GM12874 (cell line): ENCODE measurements around the gene ZNF665.

Experiments used
- CTCF ChIP-seq: IDR thresholded peaks from 2 replicates; pipeline ENCODE4 v1.5.1; 2011; ENCODE audit warnings: low read depth, mild to moderate bottlenecking, control low read depth, low read length, moderate library complexity; ENCODE audit not compliant: insufficient read depth

The ZNF665 gene

GRCh38 chr19:53161123-53161522, 32.0 kb downstream of the ZNF665 start:
- no peak for TF ChIP-seq CTCF

- no peak for TF ChIP-seq CTCF
These were observed 32.8 kb downstream of the ZNF665 start for GRCh38 chr19:53160350-53160749.

GRCh38 chr19:53158119-53158656, 35.0 kb downstream of the ZNF665 start:
- no peak for TF ChIP-seq CTCF

GRCh38 chr19:53157626-53158025, 35.5 kb downstream of the ZNF665 start:
- no peak for TF ChIP-seq CTCF

DNA sequence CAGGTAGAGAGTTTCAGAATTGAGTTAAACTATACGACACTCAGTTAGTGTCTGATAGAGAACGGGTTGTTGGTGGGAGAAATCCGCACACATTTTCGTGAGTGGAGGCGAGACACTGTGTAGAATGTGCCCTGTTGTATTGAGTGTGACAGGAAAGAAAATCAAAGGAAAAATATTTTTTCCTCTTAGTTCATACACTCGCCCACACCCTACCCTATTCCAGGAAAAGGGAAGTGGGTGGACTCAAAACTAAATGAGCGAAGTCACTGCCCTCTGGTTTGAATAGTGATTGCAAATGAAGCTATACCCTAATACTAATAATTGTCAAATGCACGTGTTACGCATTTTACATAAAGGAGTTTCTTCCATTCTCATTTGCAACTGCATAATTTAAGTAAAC, 36.3 kb downstream of the ZNF665 start:
- no peak for TF ChIP-seq CTCF

GRCh38 chr19:53147645-53148044, 45.5 kb downstream of the ZNF665 start:
- TF ChIP-seq CTCF, result no peak

DNA sequence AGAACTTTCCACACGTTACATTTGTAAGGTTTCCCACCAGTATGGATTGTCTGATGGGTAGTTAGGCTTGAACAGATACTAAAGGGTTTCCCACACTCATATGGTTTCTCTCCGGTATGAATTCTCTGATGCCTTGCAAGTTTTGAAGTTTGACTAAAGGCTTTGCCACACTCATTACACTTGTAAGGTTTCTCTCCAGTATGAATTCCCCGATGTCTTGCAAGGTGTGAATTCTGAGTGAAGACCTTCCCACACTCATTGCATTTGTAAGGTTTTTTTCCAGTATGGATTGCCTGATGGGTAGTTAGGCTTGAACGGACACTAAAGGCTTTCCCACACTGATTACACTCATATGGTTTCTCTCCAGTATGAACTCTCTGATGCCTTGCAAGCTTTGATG, 52.8 kb downstream of the ZNF665 start:
- no peak for TF ChIP-seq CTCF

DNA sequence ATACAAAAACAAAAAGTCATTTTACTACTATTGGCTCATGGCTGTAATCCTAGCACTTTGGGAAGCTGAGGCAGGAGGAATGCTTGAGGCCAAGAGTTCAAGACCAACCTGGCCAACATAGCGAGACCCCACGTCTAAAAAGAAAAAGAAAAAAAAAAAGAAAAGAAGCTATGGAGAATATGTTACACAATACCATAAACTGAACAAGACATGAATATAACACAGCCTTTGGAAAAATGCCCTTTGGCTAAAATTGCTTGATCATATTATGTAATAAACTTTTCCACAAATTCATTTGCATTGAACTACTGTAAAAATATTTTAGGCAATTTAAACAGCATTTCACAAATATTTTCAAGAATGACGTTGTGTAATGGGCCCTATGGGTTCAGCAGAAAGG, 56.7 kb downstream of the ZNF665 start:
- TF ChIP-seq CTCF, result no peak
